Tibial nerve (tissue), 4 donors: ENCODE results near the gene GALNTL6. TPM values are rescaled to one million over a fixed set of nuclear protein-coding genes. Genes with fewer than 3 reads are reported as not detected.
"Not testable (repeated sequence)": the region's sequence is repeated elsewhere in the genome, so short reads cannot be mapped to it uniquely, and the experiment has no call there.

Experiments used
- DNase-seq, 2 donors: peaks; one replicate each; pipeline ENCODE4 v3.0.0-alpha.2; 2019; ENCODE audit warnings: low spot score in 2 of 2
- H3K27ac ChIP-seq, 4 donors: fragments of 200-600 bp; sonication (generic) in 3 of 4; one replicate each; pipeline ENCODE4 v1.5.1; 2017 to 2019; ENCODE audit warnings: mild to moderate bottlenecking in 1 of 4
- H3K27me3 ChIP-seq, 2 donors: fragments of 200-600 bp; sonication (generic) in 1 of 2; one replicate each; pipeline versions ENCODE4 v1.5.1 to v1.6.0; 2017 to 2019
- H3K36me3 ChIP-seq, 3 donors: fragments of 200-600 bp; sonication (generic); one replicate each; pipeline ENCODE4 v1.5.1; 2018 to 2019
- H3K4me1 ChIP-seq, 4 donors: fragments of 200-600 bp; sonication (generic) in 3 of 4; one replicate each; pipeline ENCODE4 v1.5.1; 2017 to 2019
- H3K4me3 ChIP-seq, 4 donors: fragments of 200-600 bp; sonication (generic) in 3 of 4; one replicate each; pipeline ENCODE4 v1.5.1; 2017 to 2019; ENCODE audit warnings: mild to moderate bottlenecking in 1 of 4, moderate library complexity in 1 of 4
- H3K9me3 ChIP-seq, 4 donors: fragments of 200-600 bp; sonication (generic) in 3 of 4; one replicate each; pipeline ENCODE4 v1.5.1; 2017 to 2019
- CTCF ChIP-seq, 5 experiments: fragments of 200-600 bp in 3 of 5; fragments of 450-650 bp in 2 of 5; sonication (generic) in 3 of 5; IDR thresholded peaks; one replicate each; pipeline ENCODE4 v1.5.1; 2016 to 2019; ENCODE audit warnings: antibody characterized with exemption in 5 of 5, mild to moderate bottlenecking in 3 of 5, moderate library complexity in 2 of 5
- EP300 ChIP-seq, 2 donors: sonication (generic); formaldehyde crosslinking; IDR thresholded peaks; one replicate each; pipeline ENCODE4 v1.6.1; 2017; ENCODE audit warnings: antibody characterized with exemption in 2 of 2, mild to moderate bottlenecking in 1 of 2
- POLR2A ChIP-seq, 2 donors: fragments of 450-650 bp; IDR thresholded peaks; one replicate each; pipeline ENCODE4 v1.6.1; 2017; ENCODE audit warnings: antibody characterized with exemption in 2 of 2, mild to moderate bottlenecking in 2 of 2, moderate library complexity in 2 of 2
- WGBS, 2 donors: methylation state at CpG; one replicate each; pipeline ENCODE4 v1.1.5; 2018; 5-methylcytosine and 5-hydroxymethylcytosine counted together
- total RNA-seq, 4 donors: library from RNA; depleted of rRNA; stranded (reverse); fragments of >200 nt; gene quantifications; one replicate each; pipeline ENCODE4 v1.1.0, GENCODE V29; 2016

The GALNTL6 gene
- total RNA-seq, 4 donors from 2014 or later = not detected

GRCh38 chr4:172957216-172957615, 1144.0 kb downstream of the GALNTL6 start:
- H3K4me1 ChIP-seq = peaks cover 0 to under 1% (median 0%) of the 10 kb centered on the region in 4 donors
- no peaks in the 10 kb centered on the region for H3K9me3 ChIP-seq
- H3K27ac ChIP-seq = no peak overlapping the region
- DNase-seq = no peak
- no peak overlapping the region for H3K4me3 ChIP-seq
- H3K36me3 ChIP-seq = no peaks in the 10 kb centered on the region
- H3K27me3 ChIP-seq = no peaks in the 10 kb centered on the region
- WGBS, 2 donors = 86 to 88% methylated on average over 4 of the region's 4 CpGs
- no peak for TF ChIP-seq POLR2A (IDR thresholded peaks at IDR 0.05)
- TF ChIP-seq EP300 (IDR thresholded peaks at IDR 0.05) = no peak
- TF ChIP-seq CTCF (IDR thresholded peaks at IDR 0.05) = no peak

- Histone ChIP-seq H3K4me1 (peaks cover 0 to 7% (median 0%) of the 10 kb centered on the region in 4 donors), H3K27me3 (no peaks in the 10 kb centered on the region), H3K36me3 (no peaks in the 10 kb centered on the region), H3K9me3 (no peaks in the 10 kb centered on the region), H3K27ac (no peak overlapping the region), H3K4me3 (no peak overlapping the region)
- DNase-seq = no peak
- TF ChIP-seq EP300 (IDR thresholded peaks at IDR 0.05) (no peak), POLR2A (IDR thresholded peaks at IDR 0.05) (no peak), CTCF (IDR thresholded peaks at IDR 0.05) (no peak)
- WGBS, 2 donors = 37 to 47% methylated on average over 10 of the region's 10 CpGs
These were observed 1149.6 kb downstream of the GALNTL6 start for GRCh38 chr4:172962564-172963353.

GRCh38 chr4:172963498-172964294, 1150.5 kb downstream of the GALNTL6 start:
- no peak overlapping the region for H3K4me3 ChIP-seq
- TF ChIP-seq EP300 (IDR thresholded peaks at IDR 0.05) = no peak
- TF ChIP-seq CTCF (IDR thresholded peaks at IDR 0.05) = no peak
- peaks cover 0 to 7% (median 0%) of the 10 kb centered on the region in 4 donors for H3K4me1 ChIP-seq
- H3K27ac ChIP-seq = no peak overlapping the region
- DNase-seq = no peak
- 87 to 89% methylated on average over 5 of the region's 5 CpGs for WGBS, 2 donors
- no peaks in the 10 kb centered on the region for H3K9me3 ChIP-seq
- no peaks in the 10 kb centered on the region for H3K27me3 ChIP-seq
- H3K36me3 ChIP-seq = no peaks in the 10 kb centered on the region

- not testable (repeated sequence) for H3K27me3 ChIP-seq, H3K4me1 ChIP-seq, DNase-seq, H3K27ac ChIP-seq, H3K36me3 ChIP-seq, H3K4me3 ChIP-seq
- peaks cover 0 to 21% (median 0%) of the 10 kb centered on the region in 4 donors for H3K9me3 ChIP-seq
- WGBS, 2 donors = 92 to 95% methylated on average over 4 of the region's 4 CpGs
These were observed 1157.0 kb downstream of the GALNTL6 start for GRCh38 chr4:172970189-172970588.

GRCh38 chr4:172974586-172974985, 1161.4 kb downstream of the GALNTL6 start:
- Histone ChIP-seq H3K4me1 (no peaks in the 10 kb centered on the region), H3K4me3 (no peak overlapping the region), H3K27ac (no peak overlapping the region), H3K27me3 (no peaks in the 10 kb centered on the region), H3K9me3 (peaks cover 0 to 14% (median 0%) of the 10 kb centered on the region in 4 donors), H3K36me3 (no peaks in the 10 kb centered on the region)
- WGBS, 2 donors = 69 to 86% methylated on average over 2 to 7 of the region's 7 CpGs
- TF ChIP-seq CTCF (IDR thresholded peaks at IDR 0.05) (no peak), EP300 (IDR thresholded peaks at IDR 0.05) (no peak), POLR2A (IDR thresholded peaks at IDR 0.05) (no peak)
- no peak for DNase-seq
